ENCODE results near the gene ZNF423.
"Not testable (repeated sequence)": the region's sequence is repeated elsewhere in the genome, so short reads cannot be mapped to it uniquely, and the experiment has no call there.

Gene ZNF423

GRCh38 chr16:49586466-49587450 lies 269.2 kb downstream of the ZNF423 start:
- DNase-seq (ENCODE audit: low read depth, low spot score), result no peak

- DNase-seq (ENCODE audit: low read depth, low spot score), result no peak
Measured at GRCh38 chr16:49585143-49585832, 270.6 kb downstream of the ZNF423 start.

- no peak for DNase-seq (ENCODE audit: low read depth, low spot score)
Measured at GRCh38 chr16:49583911-49584310, 272.0 kb downstream of the ZNF423 start.

GRCh38 chr16:49581630-49582298 lies 274.1 kb downstream of the ZNF423 start:
- DNase-seq (ENCODE audit: low read depth, low spot score), result no peak

- no peak for DNase-seq (ENCODE audit: low read depth, low spot score)
Measured at GRCh38 chr16:49580751-49581303, 275.1 kb downstream of the ZNF423 start.

- no peak for DNase-seq (ENCODE audit: low read depth, low spot score)
Measured at GRCh38 chr16:49578435-49579024, 277.4 kb downstream of the ZNF423 start.

- no peak for DNase-seq (ENCODE audit: low read depth, low spot score)
Measured at GRCh38 chr16:49578018-49578417, 277.9 kb downstream of the ZNF423 start.

- DNase-seq (ENCODE audit: low read depth, low spot score), result no peak
Measured at GRCh38 chr16:49576941-49577340, 279.0 kb downstream of the ZNF423 start.

GRCh38 chr16:49576173-49576494 lies 279.8 kb downstream of the ZNF423 start:
- DNase-seq (ENCODE audit: low read depth, low spot score), result no peak

- no peak for DNase-seq (ENCODE audit: low read depth, low spot score)
Measured at GRCh38 chr16:49575346-49576172, 280.4 kb downstream of the ZNF423 start.

- DNase-seq (ENCODE audit: low read depth, low spot score), result no peak
Measured at GRCh38 chr16:49574826-49575225, 281.1 kb downstream of the ZNF423 start.

GRCh38 chr16:49567950-49568349 lies 288.0 kb downstream of the ZNF423 start:
- no peak for DNase-seq (ENCODE audit: low read depth, low spot score)

- no peak for DNase-seq (ENCODE audit: low read depth, low spot score)
Measured at GRCh38 chr16:49566432-49566831, 289.5 kb downstream of the ZNF423 start.

- DNase-seq (ENCODE audit: low read depth, low spot score), result no peak
Measured at GRCh38 chr16:49564496-49565229, 291.2 kb downstream of the ZNF423 start.

- no peak for DNase-seq (ENCODE audit: low read depth, low spot score)
Measured at GRCh38 chr16:49563666-49564065, 292.2 kb downstream of the ZNF423 start.

- DNase-seq (ENCODE audit: low read depth, low spot score), result not testable (repeated sequence)
Measured at GRCh38 chr16:49562894-49563293, 293.0 kb downstream of the ZNF423 start.

GRCh38 chr16:49562228-49562627 lies 293.7 kb downstream of the ZNF423 start:
- DNase-seq (ENCODE audit: low read depth, low spot score), result no peak

- DNase-seq (ENCODE audit: low read depth, low spot score), result no peak
Measured at GRCh38 chr16:49560004-49560830, 295.7 kb downstream of the ZNF423 start.

- no peak for DNase-seq (ENCODE audit: low read depth, low spot score)
Measured at GRCh38 chr16:49559242-49559641, 296.7 kb downstream of the ZNF423 start.

All from iPS DF 19.7 (cell line).